DOHH2 (cell line): ENCODE results near the gene MESD.

Experiments
- H3F3A ChIP-seq: fragments of 200-600 bp; sonication (generic), shearing (Covaris generic); 2 replicates; pipeline ENCODE4 v1.6.0; 2016; ENCODE audit warnings: antibody characterized with exemption, mild to moderate bottlenecking; ENCODE audit not compliant: control insufficient read depth, insufficient read depth
- H3K27ac ChIP-seq: fragments of 200-600 bp; sonication (generic); 2 replicates; pipeline ENCODE4 v1.5.1; 2014; ENCODE audit warnings: low read depth, mild to moderate bottlenecking, low read length, moderate library complexity
- H3K27me3 ChIP-seq: fragments of 200-600 bp; sonication (generic); 2 replicates; pipeline ENCODE4 v1.6.1; 2014; ENCODE audit warnings: mild to moderate bottlenecking, low read length, mixed read lengths; ENCODE audit not compliant: control insufficient read depth
- H3K36me3 ChIP-seq: fragments of 200-600 bp; sonication (generic); 2 replicates; pipeline ENCODE4 v1.6.1; 2014; ENCODE audit warnings: mild to moderate bottlenecking, low read length, moderate library complexity, mixed read lengths; ENCODE audit not compliant: control insufficient read depth
- H3K4me1 ChIP-seq: fragments of 200-600 bp; sonication (generic); 2 replicates; pipeline ENCODE4 v1.6.1; 2014; ENCODE audit warnings: mild to moderate bottlenecking, low read length, mixed read lengths; ENCODE audit not compliant: control insufficient read depth
- H3K4me2 ChIP-seq: fragments of 200-600 bp; sonication (generic); 2 replicates; pipeline ENCODE4 v1.6.0; 2014; ENCODE audit warnings: mild to moderate bottlenecking, low read length, moderate library complexity
- H3K4me3 ChIP-seq: fragments of 200-600 bp; sonication (generic); 2 replicates; pipeline ENCODE4 v1.5.1; 2014; ENCODE audit warnings: mild to moderate bottlenecking, low read length, mixed read lengths
- H3K79me2 ChIP-seq: fragments of 200-600 bp; sonication (generic); 2 replicates; pipeline ENCODE4 v1.6.1; 2014; ENCODE audit warnings: mild to moderate bottlenecking, low read length, mixed read lengths; ENCODE audit not compliant: control insufficient read depth
- H3K9me2 ChIP-seq: fragments of 200-600 bp; sonication (generic); replicated peaks from 2 replicates; pipeline ENCODE4 v1.6.1; 2014; ENCODE audit warnings: mild to moderate bottlenecking, low read length, mixed read lengths; ENCODE audit not compliant: control insufficient read depth
- H3K9me3 ChIP-seq: fragments of 200-600 bp; sonication (generic); 2 replicates; pipeline ENCODE4 v1.6.1; 2014; ENCODE audit warnings: antibody characterized with exemption, low read length, mixed read lengths; ENCODE audit not compliant: control insufficient read depth, insufficient read depth
- H4K20me1 ChIP-seq: fragments of 200-600 bp; sonication (generic); 2 replicates; pipeline ENCODE4 v1.6.0; 2014; ENCODE audit warnings: low read depth, mild to moderate bottlenecking, antibody characterized with exemption, low read length, moderate library complexity; ENCODE audit not compliant: control insufficient read depth, insufficient read depth
- EZH2phosphoT487 ChIP-seq: fragments of 200-600 bp; sonication (generic); IDR thresholded peaks from 2 replicates; pipeline ENCODE4 v1.6.1; 2017; ENCODE audit warnings: borderline replicate concordance, mild to moderate bottlenecking, antibody characterized with exemption, low read length, moderate library complexity, mixed read lengths
- TF ChIP-seq, protein P1 (sequence below): fragments of 200-600 bp; sonication (generic); IDR thresholded peaks from one replicate; pipeline ENCODE4 v1.5.1; 2014; ENCODE audit warnings: antibody characterized with exemption, mild to moderate bottlenecking, low read depth, low read length; ENCODE audit not compliant: poor library complexity, severe bottlenecking

The MESD gene

DNA sequence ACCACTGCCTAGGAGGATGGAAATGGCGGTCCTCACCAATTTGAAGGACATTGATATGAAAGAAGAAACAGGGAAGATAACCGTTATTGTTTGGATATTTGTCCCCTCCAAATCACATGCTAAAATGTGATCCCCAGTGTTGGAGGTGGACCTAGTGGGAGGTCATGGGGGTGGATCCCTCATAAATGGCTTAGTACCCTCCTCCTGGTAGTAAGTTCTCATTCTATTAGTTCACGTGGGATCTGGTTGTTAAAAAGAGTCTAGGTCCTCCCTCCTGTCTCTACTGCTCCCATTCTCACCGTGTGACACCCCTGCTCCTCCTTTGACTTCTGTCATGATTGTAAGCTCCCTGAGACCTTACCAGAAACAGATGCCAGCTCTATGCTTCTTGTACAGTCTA is 41.6 kb upstream of the MESD start:
- no peaks in the 10 kb centered on the region for H3F3A ChIP-seq
- H3K79me2 ChIP-seq = no peaks in the 10 kb centered on the region
- peaks cover 7% of the 10 kb centered on the region; the same call in 1 of the 2 replicates for H3K4me1 ChIP-seq
- no peaks in the 10 kb centered on the region for H3K27me3 ChIP-seq
- H3K9me3 ChIP-seq = no peaks in the 10 kb centered on the region
- H3K27ac ChIP-seq = no peak overlapping the region
- TF ChIP-seq, protein P1, sequence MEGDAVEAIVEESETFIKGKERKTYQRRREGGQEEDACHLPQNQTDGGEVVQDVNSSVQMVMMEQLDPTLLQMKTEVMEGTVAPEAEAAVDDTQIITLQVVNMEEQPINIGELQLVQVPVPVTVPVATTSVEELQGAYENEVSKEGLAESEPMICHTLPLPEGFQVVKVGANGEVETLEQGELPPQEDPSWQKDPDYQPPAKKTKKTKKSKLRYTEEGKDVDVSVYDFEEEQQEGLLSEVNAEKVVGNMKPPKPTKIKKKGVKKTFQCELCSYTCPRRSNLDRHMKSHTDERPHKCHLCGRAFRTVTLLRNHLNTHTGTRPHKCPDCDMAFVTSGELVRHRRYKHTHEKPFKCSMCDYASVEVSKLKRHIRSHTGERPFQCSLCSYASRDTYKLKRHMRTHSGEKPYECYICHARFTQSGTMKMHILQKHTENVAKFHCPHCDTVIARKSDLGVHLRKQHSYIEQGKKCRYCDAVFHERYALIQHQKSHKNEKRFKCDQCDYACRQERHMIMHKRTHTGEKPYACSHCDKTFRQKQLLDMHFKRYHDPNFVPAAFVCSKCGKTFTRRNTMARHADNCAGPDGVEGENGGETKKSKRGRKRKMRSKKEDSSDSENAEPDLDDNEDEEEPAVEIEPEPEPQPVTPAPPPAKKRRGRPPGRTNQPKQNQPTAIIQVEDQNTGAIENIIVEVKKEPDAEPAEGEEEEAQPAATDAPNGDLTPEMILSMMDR = no peak
- TF ChIP-seq EZH2phosphoT487 = no peak
- no peaks in the 10 kb centered on the region for H3K9me2 ChIP-seq
- no peaks in the 10 kb centered on the region for H3K36me3 ChIP-seq
- no peak overlapping the region for H3K4me3 ChIP-seq
- H4K20me1 ChIP-seq = no peaks in the 10 kb centered on the region
- no peak overlapping the region for H3K4me2 ChIP-seq

- H3K79me2 ChIP-seq = no peaks in the 10 kb centered on the region
Measured at GRCh38 chr15:81030301-81030750, 40.7 kb upstream of the MESD start.

DNA sequence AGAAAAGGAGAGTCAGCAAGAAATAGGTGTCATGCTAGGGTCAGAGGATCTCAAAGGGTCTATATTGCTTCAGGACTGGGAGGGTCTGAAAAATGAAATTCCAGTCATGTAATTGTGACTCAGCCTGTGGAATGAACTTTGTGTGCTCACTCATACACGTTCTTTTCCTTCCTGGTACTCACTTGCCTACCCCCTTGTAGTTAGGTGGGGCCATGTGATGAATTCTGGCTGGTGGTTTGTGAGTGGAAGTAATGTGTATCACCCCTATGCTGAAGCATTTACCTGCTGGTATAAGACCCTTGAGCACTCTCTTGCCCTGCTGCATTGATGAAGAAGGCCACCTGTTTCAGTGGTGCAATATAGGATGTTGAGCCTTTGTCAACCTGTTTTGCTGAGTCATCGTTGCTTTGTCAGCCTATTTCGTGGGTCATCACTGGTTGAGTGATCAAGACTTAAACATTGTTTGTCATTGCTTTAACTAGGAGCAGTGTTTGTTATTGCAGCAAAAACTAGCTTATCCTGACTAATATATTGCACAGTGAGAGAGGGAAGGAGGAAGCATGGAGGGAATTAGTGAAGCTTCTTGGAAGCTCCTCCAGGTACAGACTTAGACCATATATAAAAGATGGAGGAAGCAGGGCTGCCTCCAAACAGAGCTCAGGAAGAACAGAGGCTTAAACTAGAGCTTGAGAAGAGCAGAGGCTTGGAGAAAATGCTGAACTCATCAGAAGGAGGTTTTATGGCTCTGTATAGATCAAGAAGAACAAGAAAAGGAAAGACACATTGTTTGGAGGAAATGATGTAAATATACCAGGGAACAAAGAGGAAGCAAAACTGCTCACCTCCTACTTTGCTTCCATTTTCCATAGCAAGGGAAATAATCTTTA is 40.0 kb upstream of the MESD start:
- H3K27ac ChIP-seq = no peak overlapping the region
- no peaks in the 10 kb centered on the region for H3F3A ChIP-seq
- TF ChIP-seq, protein P1 = no peak
- no peak for TF ChIP-seq EZH2phosphoT487
- H3K36me3 ChIP-seq = no peaks in the 10 kb centered on the region
- no peaks in the 10 kb centered on the region for H3K9me2 ChIP-seq
- H3K4me1 ChIP-seq = peaks cover 7% of the 10 kb centered on the region; the same call in 1 of the 2 replicates
- no peaks in the 10 kb centered on the region for H3K79me2 ChIP-seq
- no peak overlapping the region for H3K4me3 ChIP-seq
- H3K4me2 ChIP-seq = no peak overlapping the region
- H4K20me1 ChIP-seq = no peaks in the 10 kb centered on the region
- no peaks in the 10 kb centered on the region for H3K27me3 ChIP-seq
- no peaks in the 10 kb centered on the region for H3K9me3 ChIP-seq

More at GRCh38 chr15:81030301-81030750, 40.7 kb upstream of the MESD start:
- Histone ChIP-seq H3K9me3 (no peaks in the 10 kb centered on the region), H3K27me3 (no peaks in the 10 kb centered on the region), H3K9me2 (no peaks in the 10 kb centered on the region), H3K4me3 (no peak overlapping the region), H3K27ac (no peak overlapping the region), H4K20me1 (no peaks in the 10 kb centered on the region), H3K4me2 (no peak overlapping the region), H3F3A (no peaks in the 10 kb centered on the region), H3K4me1 (peaks cover 7% of the 10 kb centered on the region; the same call in 1 of the 2 replicates), H3K36me3 (no peaks in the 10 kb centered on the region)
- TF ChIP-seq EZH2phosphoT487 = no peak
- TF ChIP-seq, protein P1 = no peak
